Thyroid gland (tissue), 4 donors: Measurements from ENCODE around the gene FOXN1. TPM values are rescaled to one million over a fixed set of nuclear protein-coding genes. Genes with fewer than 3 reads are reported as not detected.

Experiments used
- DNase-seq, 2 donors: peaks; one replicate each; pipeline ENCODE4 v3.0.0-alpha.2; 2019
- H3K27ac ChIP-seq, 3 donors: fragments of 200-600 bp; sonication (generic); 1 replicate in 2 of 3; 2 replicates in 1 of 3; pipeline ENCODE4 v1.5.1; 2016 to 2019; ENCODE audit warnings: mild to moderate bottlenecking in 1 of 3, moderate library complexity in 1 of 3
- H3K27me3 ChIP-seq: fragments of 200-600 bp; sonication (generic); one replicate; pipeline ENCODE4 v1.5.1; 2019
- H3K36me3 ChIP-seq, 2 donors: fragments of 200-600 bp; sonication (generic); one replicate each; pipeline ENCODE4 v1.5.1; 2016 to 2019
- H3K4me1 ChIP-seq, 2 donors: fragments of 200-600 bp; sonication (generic); one replicate each; pipeline ENCODE4 v1.5.1; 2017 to 2019
- H3K4me3 ChIP-seq, 3 donors: fragments of 200-600 bp; sonication (generic); replicated peaks in 1 of 3; 1 replicate in 2 of 3; 2 replicates in 1 of 3; pipeline ENCODE4 v1.5.1; 2016; ENCODE audit warnings: mild to moderate bottlenecking in 1 of 3
- H3K9me3 ChIP-seq: fragments of 200-600 bp; sonication (generic); one replicate; pipeline ENCODE4 v1.5.1; 2017
- POLR2A ChIP-seq, 2 donors: fragments of 450-650 bp; IDR thresholded peaks; one replicate each; pipeline ENCODE4 v1.6.1; 2017; ENCODE audit warnings: antibody characterized with exemption in 2 of 2, mild to moderate bottlenecking in 2 of 2, moderate library complexity in 1 of 2
- WGBS, 2 donors: methylation state at CpG; one replicate each; pipeline ENCODE4 v1.1.5; 2017; 5-methylcytosine and 5-hydroxymethylcytosine counted together
- intact Hi-C: fragments of 100-400 bp; cut with DNase I; formaldehyde crosslinking; loops from one replicate; pipeline ENCODE4 v1.15.1; 2023
- total RNA-seq, 4 donors: library from RNA; depleted of rRNA; stranded (reverse); fragments of >200 nt; gene quantifications; one replicate each; pipeline ENCODE4 v1.2.3, GENCODE V29; 2016
- TF ChIP-seq, protein P1 (sequence below), 6 experiments: fragments of 200-600 bp in 3 of 6; fragments of 450-650 bp in 3 of 6; sonication (generic) in 3 of 6; IDR thresholded peaks; one replicate each; pipeline ENCODE4 v1.5.1; 2016 to 2019; ENCODE audit warnings: antibody characterized with exemption in 6 of 6, mild to moderate bottlenecking in 2 of 6, inconsistent platforms in 1 of 6, moderate library complexity in 1 of 6

The FOXN1 gene
- total RNA-seq, 4 donors from 2014 or later: 0.34 TPM; not detected in 3

DNA sequence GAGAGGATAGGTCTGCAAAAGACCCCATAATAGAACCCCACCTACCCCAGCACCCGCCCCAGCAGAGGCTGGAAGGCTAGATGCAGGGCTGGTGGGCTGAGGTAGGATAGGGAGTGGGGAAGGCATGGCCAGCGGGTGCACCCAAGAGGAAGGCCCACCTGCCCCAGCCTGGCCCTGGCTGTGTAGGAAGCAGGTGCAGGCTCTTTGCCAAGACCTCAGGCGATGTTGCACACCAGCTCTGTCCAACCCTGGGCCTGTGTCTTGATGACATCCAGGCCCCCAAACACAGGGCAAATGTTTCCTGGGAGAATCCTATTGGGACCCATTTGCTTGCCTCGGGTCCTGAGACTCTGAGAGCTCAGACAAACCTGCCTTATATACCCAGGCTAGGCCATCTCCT, 34.1 kb downstream of the FOXN1 start:
- Histone ChIP-seq H3K4me3 (no peak overlapping the region), H3K36me3 (no peaks in the 10 kb centered on the region), H3K9me3 (no peaks in the 10 kb centered on the region), H3K27me3 (no peaks in the 10 kb centered on the region), H3K4me1 (no peaks in the 10 kb centered on the region), H3K27ac (no peak overlapping the region)
- WGBS, 2 donors: 79 to 100% methylated on average over 1 to 4 of the region's 4 CpGs
- intact Hi-C loops: no loop called here
- TF ChIP-seq POLR2A (IDR thresholded peaks at IDR 0.05): no peak
- TF ChIP-seq, protein P1, sequence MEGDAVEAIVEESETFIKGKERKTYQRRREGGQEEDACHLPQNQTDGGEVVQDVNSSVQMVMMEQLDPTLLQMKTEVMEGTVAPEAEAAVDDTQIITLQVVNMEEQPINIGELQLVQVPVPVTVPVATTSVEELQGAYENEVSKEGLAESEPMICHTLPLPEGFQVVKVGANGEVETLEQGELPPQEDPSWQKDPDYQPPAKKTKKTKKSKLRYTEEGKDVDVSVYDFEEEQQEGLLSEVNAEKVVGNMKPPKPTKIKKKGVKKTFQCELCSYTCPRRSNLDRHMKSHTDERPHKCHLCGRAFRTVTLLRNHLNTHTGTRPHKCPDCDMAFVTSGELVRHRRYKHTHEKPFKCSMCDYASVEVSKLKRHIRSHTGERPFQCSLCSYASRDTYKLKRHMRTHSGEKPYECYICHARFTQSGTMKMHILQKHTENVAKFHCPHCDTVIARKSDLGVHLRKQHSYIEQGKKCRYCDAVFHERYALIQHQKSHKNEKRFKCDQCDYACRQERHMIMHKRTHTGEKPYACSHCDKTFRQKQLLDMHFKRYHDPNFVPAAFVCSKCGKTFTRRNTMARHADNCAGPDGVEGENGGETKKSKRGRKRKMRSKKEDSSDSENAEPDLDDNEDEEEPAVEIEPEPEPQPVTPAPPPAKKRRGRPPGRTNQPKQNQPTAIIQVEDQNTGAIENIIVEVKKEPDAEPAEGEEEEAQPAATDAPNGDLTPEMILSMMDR (IDR thresholded peaks at IDR 0.05): no peak
- DNase-seq: no peak

DNA sequence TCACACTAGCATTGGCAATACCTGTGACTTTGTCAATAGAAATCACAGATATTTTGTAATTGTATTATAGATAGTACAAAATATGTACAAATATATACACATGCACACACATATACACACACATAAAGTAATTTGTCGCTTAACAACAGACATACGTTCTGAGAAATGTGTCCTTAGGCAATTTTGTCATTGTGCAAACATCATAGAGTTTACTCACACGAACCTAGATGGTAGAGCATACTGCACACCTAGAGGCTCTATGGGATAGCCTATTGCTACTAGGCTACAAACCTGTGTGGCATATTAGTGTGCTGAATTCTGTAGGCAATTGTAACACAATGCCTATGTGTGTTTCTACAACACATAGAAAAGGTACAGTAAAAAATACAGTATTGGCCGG, 35.3 kb downstream of the FOXN1 start:
- TF ChIP-seq, protein P1 (IDR thresholded peaks at IDR 0.05): no peak
- no peak for TF ChIP-seq POLR2A (IDR thresholded peaks at IDR 0.05)
- intact Hi-C loops: no loop called here

DNA sequence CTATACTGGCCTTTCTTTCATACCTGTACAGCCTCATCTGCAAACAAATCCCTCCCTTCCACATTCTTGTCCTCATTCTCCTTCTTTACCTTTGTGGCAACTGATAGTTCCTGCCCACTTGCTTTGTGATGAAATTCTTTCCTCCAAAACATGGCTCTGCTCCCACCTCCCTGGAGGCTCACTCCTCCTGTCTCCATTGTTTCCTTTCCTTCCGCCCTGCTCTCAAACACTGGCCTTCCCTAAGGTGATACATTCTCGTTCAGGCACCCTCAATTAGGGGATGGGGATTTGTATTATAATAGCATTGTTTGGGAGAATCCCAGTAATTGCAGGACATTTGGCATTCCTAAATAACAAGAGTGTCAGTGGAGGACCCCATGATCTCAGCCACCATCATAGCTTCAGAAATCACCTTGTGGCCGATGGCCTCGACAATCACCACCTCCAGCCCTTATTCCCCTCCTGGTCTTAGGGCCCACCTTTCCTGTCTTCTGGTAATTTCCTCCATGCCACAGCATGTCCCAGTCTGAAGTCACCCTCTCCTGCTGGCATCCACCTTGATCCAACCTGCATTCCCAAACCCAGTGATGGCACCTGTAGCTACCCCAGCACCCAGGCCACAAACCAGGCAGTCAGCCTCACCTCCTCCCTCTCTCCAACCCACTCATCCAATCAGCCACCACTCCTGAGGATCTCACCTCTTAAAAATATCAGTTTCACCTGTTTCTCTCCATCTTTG, 38.4 kb downstream of the FOXN1 start:
- DNase-seq: no peak
- Histone ChIP-seq H3K9me3 (no peaks in the 10 kb centered on the region), H3K4me3 (no peak overlapping the region), H3K4me1 (no peaks in the 10 kb centered on the region), H3K27me3 (no peaks in the 10 kb centered on the region), H3K27ac (no peak overlapping the region), H3K36me3 (no peaks in the 10 kb centered on the region)
- intact Hi-C loops: no loop called here
- TF ChIP-seq, protein P1 (IDR thresholded peaks at IDR 0.05): no peak
- TF ChIP-seq POLR2A (IDR thresholded peaks at IDR 0.05): no peak
- WGBS, 2 donors: 90 to 94% methylated on average over 4 of the region's 4 CpGs

More for the DNA sequence above, 35.3 kb downstream of the FOXN1 start:
- H3K9me3 ChIP-seq: no peaks in the 10 kb centered on the region
- 92 to 94% methylated on average over 4 of the region's 4 CpGs for WGBS, 2 donors
- no peak for DNase-seq
- H3K36me3 ChIP-seq: no peaks in the 10 kb centered on the region
- no peak overlapping the region for H3K27ac ChIP-seq
- H3K27me3 ChIP-seq: no peaks in the 10 kb centered on the region
- H3K4me1 ChIP-seq: no peaks in the 10 kb centered on the region
- H3K4me3 ChIP-seq: no peak overlapping the region

DNA sequence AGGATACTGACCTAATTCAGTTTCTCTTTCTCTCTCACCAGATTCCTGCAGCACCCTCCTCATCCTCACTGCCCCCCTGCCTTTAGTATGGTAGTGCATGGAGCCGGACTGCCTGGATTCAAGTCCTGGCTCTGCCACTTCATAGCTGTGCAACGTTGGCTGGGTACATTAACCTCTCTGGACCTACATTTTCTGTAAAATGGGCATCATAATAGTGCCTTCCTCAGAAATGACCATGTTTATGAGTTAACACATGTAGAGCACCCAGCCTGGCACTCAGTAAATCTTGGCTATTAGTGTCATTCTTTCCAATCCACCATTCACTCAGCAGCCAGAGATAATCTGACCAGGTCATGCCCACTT, 39.0 kb downstream of the FOXN1 start:
- intact Hi-C loops: no loop called here
- 84 to 93% methylated on average over 2 of the region's 2 CpGs for WGBS, 2 donors
- Histone ChIP-seq H3K27me3 (no peaks in the 10 kb centered on the region), H3K4me1 (peaks cover 0 to 3% of the 10 kb centered on the region in 2 donors), H3K4me3 (no peak overlapping the region), H3K27ac (no peak overlapping the region), H3K36me3 (no peaks in the 10 kb centered on the region), H3K9me3 (no peaks in the 10 kb centered on the region)
- TF ChIP-seq, protein P1 (IDR thresholded peaks at IDR 0.05): no peak
- no peak for TF ChIP-seq POLR2A (IDR thresholded peaks at IDR 0.05)
- no peak for DNase-seq

DNA sequence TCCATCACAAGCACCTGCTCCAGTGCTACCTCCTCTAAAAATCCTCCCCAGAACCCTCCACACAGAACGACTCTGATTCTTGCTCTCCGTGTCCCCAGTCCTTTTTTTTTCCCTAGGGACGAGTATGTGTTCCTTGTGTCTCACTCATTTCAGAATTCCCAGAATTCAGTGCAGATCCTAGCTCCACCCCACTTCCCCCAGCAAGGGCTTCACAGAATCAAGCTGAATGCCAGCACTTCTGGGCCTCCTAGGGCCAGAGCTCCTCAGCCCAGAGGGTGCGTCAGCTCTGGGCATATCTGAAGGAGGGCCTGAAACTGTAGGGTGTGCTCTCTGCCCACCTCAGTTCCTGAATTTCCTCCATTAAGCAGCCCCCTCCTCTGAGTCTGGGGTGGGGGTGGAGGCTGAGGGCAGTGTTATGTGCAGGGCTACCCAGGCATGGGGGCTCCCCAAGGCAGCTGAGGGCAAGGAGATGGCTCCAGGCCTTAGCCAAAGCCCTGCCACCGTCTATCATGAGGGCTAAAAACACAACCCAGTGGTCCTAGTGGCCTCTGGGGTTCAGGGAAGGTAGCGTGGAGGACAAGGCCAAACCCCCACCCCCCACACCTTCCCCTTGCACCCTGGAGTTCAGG, 39.8 kb downstream of the FOXN1 start:
- TF ChIP-seq POLR2A (IDR thresholded peaks at IDR 0.05): no peak
- TF ChIP-seq, protein P1 (IDR thresholded peaks at IDR 0.05): no peak
- DNase-seq: no peak
- Histone ChIP-seq H3K36me3 (no peaks in the 10 kb centered on the region), H3K27me3 (no peaks in the 10 kb centered on the region), H3K4me1 (peaks cover 0 to 5% of the 10 kb centered on the region in 2 donors), H3K27ac (no peak overlapping the region), H3K4me3 (no peak overlapping the region), H3K9me3 (no peaks in the 10 kb centered on the region)
- 66 to 68% methylated on average over 6 of the region's 6 CpGs for WGBS, 2 donors
- intact Hi-C loops: loop anchor here (2.0 kb wide), 1 partner anchor 67 kb away; no protein-coding TSS in a partner anchor
